K562 (cell line): ENCODE measurements around the gene RAPGEF5. TPM values are rescaled to one million over a fixed set of nuclear protein-coding genes. Genes with fewer than 3 reads are reported as not detected.

ENCODE experiments used
- ATAC-seq: fragments of 200-7000 bp; cut with Tn5 transposase; 3 replicates; pipeline ENCODE4 v1.9.1; 2020; ENCODE audit warnings: moderate library complexity
- BruUV-seq: library from RNA; stranded (reverse); fragments of 400-500 nt; replicated peaks from 2 replicates; lab custom pipeline; 2021; lab: Mats Ljungman, UMichigan
- CTCF ChIA-PET: fragments of 300-600 bp; formaldehyde crosslinking; extraction: SDS; loops from one replicate; lab custom pipeline; 2021; ENCODE audit warnings: low intra/inter-chr PET ratio; lab: Yijun Ruan, JAX
- POLR2A ChIA-PET: fragments of 300-600, 350-650 bp; sonication (Branson Sonifier 250); formaldehyde crosslinking; extraction: SDS; loops from one replicate; lab custom pipeline; 2021; ENCODE audit warnings: antibody characterized with exemption, inconsistent platforms; lab: Yijun Ruan, JAX
- DNase-seq, 4 experiments: peaks; one replicate each; pipeline versions ENCODE4 v3.0.0 to v3.0.0-alpha.2; 2011 to 2018; ENCODE audit warnings: low spot score in 3 of 4, mixed read lengths in 3 of 4; ENCODE audit errors: extremely low read depth in 1 of 4
- FAIRE-seq: peaks from 2 replicates; lab custom pipeline; 2011; peaks lifted over from hg19 to GRCh38; lab: Jason Lieb, UNC
- H2AFZ ChIP-seq: 2 replicates; pipeline ENCODE4 v1.6.0; 2011; ENCODE audit warnings: low read depth, low read length, control low read depth, inconsistent platforms
- H3K27ac ChIP-seq: fragments of 200-600 bp; 3 replicates; pipeline ENCODE4 v1.8.0; 2011; ENCODE audit warnings: low read depth, mild to moderate bottlenecking, control low read depth, inconsistent platforms, low read length, moderate library complexity, mixed read lengths; ENCODE audit errors: extremely low read depth
- H3K27me3 ChIP-seq, 2 experiments: fragments of 300-600 bp in 1 of 2; 2 replicates in 1 of 2; 3 replicates in 1 of 2; pipeline versions ENCODE4 v1.6.0 to v1.8.0; 2011; ENCODE audit warnings: inconsistent platforms in 2 of 2, low read length in 2 of 2, mild to moderate bottlenecking in 1 of 2, mixed read lengths in 1 of 2, moderate library complexity in 1 of 2; ENCODE audit not compliant: control insufficient read depth in 2 of 2, insufficient read depth in 2 of 2
- H3K36me3 ChIP-seq: fragments of 300-600 bp; 3 replicates; pipeline ENCODE4 v1.8.0; 2011; ENCODE audit warnings: mild to moderate bottlenecking, low read length, inconsistent platforms; ENCODE audit not compliant: control insufficient read depth, insufficient read depth
- H3K4me1 ChIP-seq, 2 experiments: fragments of 200-600 bp in 1 of 2; replicated peaks in 1 of 2; 2 replicates in 1 of 2; 3 replicates in 1 of 2; pipeline versions ENCODE4 v1.5.1 to v1.8.0; 2011; ENCODE audit warnings: inconsistent platforms in 2 of 2, low read length in 2 of 2, mild to moderate bottlenecking in 1 of 2, mixed read lengths in 1 of 2, moderate library complexity in 1 of 2; ENCODE audit not compliant: control insufficient read depth in 2 of 2, insufficient read depth in 2 of 2
- H3K4me2 ChIP-seq: 2 replicates; pipeline ENCODE4 v1.6.1; 2011; ENCODE audit warnings: low read length, control low read depth, inconsistent platforms, mixed read lengths; ENCODE audit not compliant: insufficient read depth
- H3K4me3 ChIP-seq: fragments of 200-600 bp; sonication (generic), shearing (Covaris generic); 2 replicates; pipeline ENCODE4 v1.5.1; 2016; ENCODE audit warnings: control low read depth, inconsistent platforms
- H3K79me2 ChIP-seq: fragments of 200-600 bp; 3 replicates; pipeline ENCODE4 v1.8.0; 2011; ENCODE audit warnings: low read length, inconsistent platforms; ENCODE audit not compliant: control insufficient read depth, insufficient read depth
- H3K9ac ChIP-seq, 2 experiments: 2 replicates each; pipeline versions ENCODE4 v1.6.0 to v1.6.1; 2011; ENCODE audit warnings: low read depth in 2 of 2, low read length in 2 of 2, control low read depth in 1 of 2, inconsistent platforms in 1 of 2, mild to moderate bottlenecking in 1 of 2, mixed read lengths in 1 of 2; ENCODE audit not compliant: insufficient read depth in 1 of 2
- H3K9me1 ChIP-seq: one replicate; pipeline ENCODE4 v1.6.0; 2011; ENCODE audit warnings: inconsistent platforms, mild to moderate bottlenecking, low read length, moderate library complexity; ENCODE audit not compliant: control insufficient read depth, insufficient read depth
- H3K9me3 ChIP-seq: replicated peaks from 2 replicates; pipeline ENCODE4 v1.5.1; 2011; ENCODE audit warnings: low read depth, low read length, inconsistent platforms; ENCODE audit not compliant: control insufficient read depth, insufficient read depth
- H4K20me1 ChIP-seq: replicated peaks from 2 replicates; pipeline ENCODE4 v1.6.1; 2011; ENCODE audit warnings: low read length, inconsistent platforms, mixed read lengths; ENCODE audit not compliant: control insufficient read depth, insufficient read depth
- CEBPB ChIP-seq: fragments of 450-650 bp; IDR thresholded peaks from 2 replicates; pipeline ENCODE4 v1.6.1; 2016; ENCODE audit warnings: missing genetic modification characterization, missing compliant biosample characterization
- CHD7 ChIP-seq: fragments of 200-600 bp; sonication (generic); IDR thresholded peaks from one replicate; pipeline ENCODE4 v1.6.1; 2012; ENCODE audit warnings: mild to moderate bottlenecking, low read depth, low read length, inconsistent platforms
- HMGN3 ChIP-seq: IDR thresholded peaks from 2 replicates; pipeline ENCODE4 v1.6.1; 2011; ENCODE audit warnings: borderline replicate concordance, low read depth, mild to moderate bottlenecking, mixed read lengths, low read length; ENCODE audit not compliant: insufficient read length; ENCODE audit errors: extremely low read depth
- POLR2A ChIP-seq: fragments of 450-650 bp; conservative IDR thresholded peaks from 2 replicates; pipeline ENCODE4 v1.6.1; 2016
- SRSF7 ChIP-seq: fragments of 200-400 bp; formaldehyde crosslinking; optimal IDR thresholded peaks from 2 replicates; pipeline ENCODE3; 2017; ENCODE audit warnings: mild to moderate bottlenecking, low read depth, low read length
- ZNF583 ChIP-seq: fragments of 250-450 bp; sonication (Bioruptor Pico); IDR thresholded peaks from 2 replicates; pipeline ENCODE4 v1.4.0; 2020
- ZNF639 ChIP-seq, 2 experiments: fragments of 200-800 bp in 1 of 2; sonication (Bioruptor generic) in 1 of 2; sonication (generic) in 1 of 2; formaldehyde crosslinking in 1 of 2; IDR thresholded peaks in 1 of 2; conservative IDR thresholded peaks in 1 of 2; 2 replicates each; pipeline versions ENCODE4 v1.5.0 to v1.6.1; 2016 to 2020; ENCODE audit warnings: missing compliant biosample characterization in 1 of 2, missing genetic modification characterization in 1 of 2, missing genetic modification reagents in 1 of 2
- ZNF780A ChIP-seq: fragments of 250-450 bp; sonication (Bioruptor Pico); IDR thresholded peaks from 2 replicates; pipeline ENCODE4 v1.5.0; 2021; ENCODE audit warnings: mild to moderate bottlenecking
- whole genome bisulfite sequencing: fragments of 100-300 bp; shearing (Covaris generic); methylation state at CpG from one replicate; pipeline ENCODE4 v1.1.6; 2016; ENCODE audit warnings: low coverage, mixed read lengths; ENCODE audit not compliant: insufficient coverage; ENCODE audit errors: missing lambda C conversion rate; 5-methylcytosine and 5-hydroxymethylcytosine counted together
- in situ Hi-C: fragments of 300-500 bp; cut with MboI; formaldehyde crosslinking; loops from 4 replicates; pipeline ENCODE4 v1.15.0; 2018; ENCODE audit warnings: inconsistent platforms, mixed read lengths
- intact Hi-C: fragments of 100-400 bp; cut with micrococcal nuclease; formaldehyde crosslinking; loops from 2 replicates; pipeline ENCODE4 v1.14.2; 2022
- polyA plus RNA-seq, 8 experiments: library from polyadenylated mRNA; depleted of rRNA in 4 of 8; stranded (reverse) in 5 of 8; unstranded in 3 of 8; fragments of >200 nt; fragmentation: Nextera tagmentation in 2 of 8; fragmentation: Illumina TruSeq in 1 of 8; extraction: Ambion mirVana in 2 of 8; extraction: Trizol in 1 of 8; gene quantifications; 2 replicates each; pipeline versions ENCODE4 v1.2.1 to v1.2.3, GENCODE V29; 2011 to 2014; ENCODE audit warnings: inconsistent platforms in 1 of 8, missing spikeins in 1 of 8
- total RNA-seq, 7 experiments: library from RNA; depleted of rRNA in 6 of 7; stranded (reverse); fragments of >200 nt in 6 of 7; fragmentation: Illumina TruSeq in 2 of 7; extraction: Trizol in 2 of 7; gene quantifications; 2 replicates each; pipeline versions ENCODE4 v1.2.1 to v1.2.3, GENCODE V29; 2011 to 2021; ENCODE audit warnings: low replicate concordance in 1 of 7

RAPGEF5 gene
- total and polyA plus RNA-seq, 9 of the 15 experiments (the other 6 are each of a cell fraction or from before 2014, with no cell fraction given): 0.39 to 2.0 (median 1.1) TPM

- Histone ChIP-seq H3K9me3 (no peaks in the 10 kb centered on the region), H3K4me2 (no peak overlapping the region), H2AFZ (no peak overlapping the region), H3K79me2 (no peaks in the 10 kb centered on the region), H3K4me3 (no peak overlapping the region), H3K27ac (no peak overlapping the region), H3K9me1 (no peaks in the 10 kb centered on the region), H3K9ac (no peak overlapping the region), H3K36me3 (no peaks in the 10 kb centered on the region), H3K27me3 (no peaks in the 10 kb centered on the region), H4K20me1 (no peaks in the 10 kb centered on the region), H3K4me1 (peaks cover 0 to 7% of the 10 kb centered on the region in 2 experiments; a peak in 3 of 5 replicates)
- 21% methylated on average over 4 of the region's 4 CpGs for WGBS
- in situ Hi-C loops: no loop called here
- no TSS peak for BruUV-seq
- DNase-seq (no peak), ATAC-seq (no peak), FAIRE-seq (no peak)
- ChIA-PET POLR2A (interaction anchor here (0.6 to 1.6 kb wide), 5 partner anchors 10 to 93 kb away, joined by 3 to 5 read pairs (median 3); no protein-coding TSS in a partner anchor), CTCF (no interaction called here)
- intact Hi-C loops: no loop called here
- TF ChIP-seq ZNF639 (CRISPR knock-in tag; conservative IDR thresholded peaks at IDR 0.05 in 1 of 2, IDR thresholded peaks at IDR 0.05 in 1 of 2): no peak
- no peak for TF ChIP-seq ZNF583 (CRISPR knock-in tag)
- no peak for TF ChIP-seq POLR2A
- no peak for TF ChIP-seq CEBPB (tag)
- TF ChIP-seq HMGN3: no peak
- TF ChIP-seq CHD7: no peak
- no peak for TF ChIP-seq ZNF780A (CRISPR knock-in tag)
- TF ChIP-seq SRSF7: no peak
These were observed 140.0 kb downstream of the RAPGEF5 start for GRCh38 chr7:22216832-22217475.
